Small intestine (tissue), 7 donors: ENCODE measurements around the gene CLCA1. TPM values are rescaled to one million over a fixed set of nuclear protein-coding genes. Genes with fewer than 3 reads are reported as not detected.

Experiments
- DNase-seq, 2 donors: peaks; one replicate each; pipeline versions ENCODE4 v3.0.0 to v3.0.0-alpha.2; 2013
- FAIRE-seq: peaks from 2 replicates; lab custom pipeline; 2012; peaks lifted over from hg19 to GRCh38; lab: Jason Lieb, UNC
- H3K27ac ChIP-seq, 3 donors: one replicate each; pipeline ENCODE4 v1.5.1; 2013; ENCODE audit warnings: low read length in 2 of 3, mild to moderate bottlenecking in 2 of 3, control low read depth in 1 of 3, inconsistent platforms in 1 of 3, low read depth in 1 of 3, moderate library complexity in 1 of 3
- H3K27me3 ChIP-seq, 3 donors: one replicate each; pipeline ENCODE4 v1.6.1; 2013; ENCODE audit warnings: low read length in 3 of 3, inconsistent platforms in 1 of 3; ENCODE audit not compliant: control insufficient read depth in 3 of 3, insufficient read depth in 3 of 3
- H3K36me3 ChIP-seq, 3 donors: one replicate each; pipeline ENCODE4 v1.6.1; 2013; ENCODE audit warnings: low read length in 3 of 3, inconsistent platforms in 1 of 3, low read depth in 1 of 3, mild to moderate bottlenecking in 1 of 3, moderate library complexity in 1 of 3; ENCODE audit not compliant: control insufficient read depth in 3 of 3, insufficient read depth in 2 of 3
- H3K4me1 ChIP-seq, 3 donors: one replicate each; pipeline ENCODE4 v1.6.1; 2013; ENCODE audit warnings: low read length in 2 of 3, inconsistent platforms in 1 of 3, low read depth in 1 of 3, mild to moderate bottlenecking in 1 of 3, moderate library complexity in 1 of 3; ENCODE audit not compliant: control insufficient read depth in 3 of 3, insufficient read depth in 2 of 3
- H3K4me3 ChIP-seq, 3 donors: one replicate each; pipeline ENCODE4 v1.5.1; 2013; ENCODE audit warnings: low read length in 3 of 3, control low read depth in 1 of 3, inconsistent platforms in 1 of 3, low read depth in 1 of 3, mild to moderate bottlenecking in 1 of 3, moderate library complexity in 1 of 3
- H3K9me3 ChIP-seq, 2 donors: one replicate each; pipeline ENCODE4 v1.6.1; 2013; ENCODE audit warnings: low read depth in 1 of 2, low read length in 1 of 2; ENCODE audit not compliant: control insufficient read depth in 2 of 2, insufficient read depth in 1 of 2
- WGBS, 3 donors: extraction: QIAGEN DNeasy Blood & Tissue Kit; methylation state at CpG; one replicate each; pipeline ENCODE4 v1.1.7; 2013; 5-methylcytosine and 5-hydroxymethylcytosine counted together
- polyA plus RNA-seq, 4 donors: library from polyadenylated mRNA; stranded (reverse) in 3 of 4; unstranded in 1 of 4; fragments of 200-250 nt in 3 of 4; fragments of 120-200 nt in 1 of 4; gene quantifications; one replicate each; pipeline versions ENCODE4 v1.2.1 to v1.2.3, GENCODE V29; 2013
- donor health status: healthy with polysubstance abuse.
- donor health status: control.
- donor health status: control.
- donor health status: Bipolar disorder and iron deficiency.
- donor health status: healthy.

Gene CLCA1
- polyA plus RNA-seq, 4 donors, result 90.2 to 2,822 (median 239) TPM

GRCh38 chr1:86470859-86471258 is 2.1 kb downstream of the CLCA1 start:
- Histone ChIP-seq H3K27ac (no peak overlapping the region), H3K27me3 (no peaks in the 10 kb centered on the region), H3K4me1 (no peaks in the 10 kb centered on the region), H3K9me3 (no peaks in the 10 kb centered on the region), H3K4me3 (peak overlapping the region in 2 of 3 donors; percentile 10 to 26), H3K36me3 (no peaks in the 10 kb centered on the region)
- FAIRE-seq, result no peak
- 79 to 86% (median 80%) methylated on average over 10 of the region's 10 CpGs for WGBS, 3 donors
- DNase-seq, result no peak

GRCh38 chr1:86471291-86471690 is 2.6 kb downstream of the CLCA1 start:
- DNase-seq (no peak), FAIRE-seq (no peak)
- Histone ChIP-seq H3K4me3 (peak overlapping the region in 1 of 3 donors; percentile 10), H3K9me3 (no peaks in the 10 kb centered on the region), H3K36me3 (no peaks in the 10 kb centered on the region), H3K27ac (no peak overlapping the region), H3K4me1 (no peaks in the 10 kb centered on the region), H3K27me3 (no peaks in the 10 kb centered on the region)

GRCh38 chr1:86472152-86472551 is 3.4 kb downstream of the CLCA1 start:
- Histone ChIP-seq H3K27me3 (no peaks in the 10 kb centered on the region), H3K27ac (no peak overlapping the region), H3K4me1 (no peaks in the 10 kb centered on the region), H3K36me3 (no peaks in the 10 kb centered on the region), H3K4me3 (peak overlapping the region in 1 of 3 donors; percentile 7), H3K9me3 (no peaks in the 10 kb centered on the region)
- no peak for DNase-seq
- WGBS, 3 donors, result 51 to 70% (median 60%) methylated on average over 4 of the region's 4 CpGs
- no peak for FAIRE-seq

- DNase-seq (no peak), FAIRE-seq (peak; percentile 33)
- no peaks in the 10 kb centered on the region for H3K9me3 ChIP-seq
- peak overlapping the region in 1 of 3 donors; percentile 4 for H3K4me3 ChIP-seq
- WGBS, 3 donors, result 68 to 85% (median 75%) methylated on average over 3 of the region's 3 CpGs
- no peaks in the 10 kb centered on the region for H3K36me3 ChIP-seq
- no peak overlapping the region for H3K27ac ChIP-seq
- no peaks in the 10 kb centered on the region for H3K27me3 ChIP-seq
- H3K4me1 ChIP-seq, result no peaks in the 10 kb centered on the region
Observed at GRCh38 chr1:86472767-86473166, 4.0 kb downstream of the CLCA1 start.

- FAIRE-seq (no peak), DNase-seq (no peak)
- 75 to 77% (median 75%) methylated on average over 4 of the region's 4 CpGs for WGBS, 3 donors
- H3K9me3 ChIP-seq, result no peaks in the 10 kb centered on the region
- H3K4me1 ChIP-seq, result no peaks in the 10 kb centered on the region
- H3K4me3 ChIP-seq, result no peak overlapping the region
- H3K27ac ChIP-seq, result no peak overlapping the region
- H3K36me3 ChIP-seq, result no peaks in the 10 kb centered on the region
- H3K27me3 ChIP-seq, result no peaks in the 10 kb centered on the region
Observed at GRCh38 chr1:86477256-86477655, 8.5 kb downstream of the CLCA1 start.

- FAIRE-seq (no peak), DNase-seq (no peak)
- Histone ChIP-seq H3K36me3 (no peaks in the 10 kb centered on the region), H3K4me3 (no peak overlapping the region), H3K27ac (no peak overlapping the region), H3K27me3 (no peaks in the 10 kb centered on the region), H3K9me3 (no peaks in the 10 kb centered on the region), H3K4me1 (no peaks in the 10 kb centered on the region)
- WGBS, 3 donors, result 81 to 90% (median 88%) methylated on average over 4 of the region's 4 CpGs
Observed at GRCh38 chr1:86477682-86478081, 9.0 kb downstream of the CLCA1 start.

- 73 to 87% (median 79%) methylated on average over 5 of the region's 5 CpGs for WGBS, 3 donors
- Histone ChIP-seq H3K4me3 (no peak overlapping the region), H3K9me3 (no peaks in the 10 kb centered on the region), H3K27ac (no peak overlapping the region), H3K36me3 (no peaks in the 10 kb centered on the region), H3K4me1 (no peaks in the 10 kb centered on the region), H3K27me3 (no peaks in the 10 kb centered on the region)
- FAIRE-seq (no peak), DNase-seq (no peak)
Observed at GRCh38 chr1:86478416-86479156, 9.9 kb downstream of the CLCA1 start.

- peak in 1 of 2 donors; percentile 61 for DNase-seq
- FAIRE-seq, result no peak
Observed at GRCh38 chr1:86481966-86482365, 13.2 kb downstream of the CLCA1 start.

More at GRCh38 chr1:86481966-86482365, 13.2 kb downstream of the CLCA1 start:
- Histone ChIP-seq H3K4me3 (no peak overlapping the region), H3K27me3 (no peaks in the 10 kb centered on the region), H3K9me3 (no peaks in the 10 kb centered on the region), H3K36me3 (no peaks in the 10 kb centered on the region), H3K27ac (no peak overlapping the region), H3K4me1 (no peaks in the 10 kb centered on the region)
- 43 to 69% (median 58%) methylated on average over 4 of the region's 4 CpGs for WGBS, 3 donors
